Transverse colon (tissue), 4 donors: Measurements from ENCODE around the gene CNTFR. TPM values are rescaled to one million over a fixed set of nuclear protein-coding genes. Genes with fewer than 3 reads are reported as not detected.

Experiments used
- DNase-seq: peaks from one replicate; pipeline ENCODE4 v3.0.0-alpha.2; 2019
- H3K27ac ChIP-seq, 4 donors: fragments of 200-600 bp; sonication (generic); 2 replicates each; pipeline ENCODE4 v1.5.1; 2016 to 2018; ENCODE audit warnings: inconsistent platforms in 4 of 4
- H3K27me3 ChIP-seq: fragments of 200-600 bp; sonication (generic); 2 replicates; pipeline ENCODE4 v1.5.1; 2017; ENCODE audit warnings: inconsistent platforms
- H3K36me3 ChIP-seq, 4 donors: fragments of 200-600 bp; sonication (generic); 2 replicates each; pipeline ENCODE4 v1.5.1; 2017 to 2019; ENCODE audit warnings: inconsistent platforms in 4 of 4
- H3K4me1 ChIP-seq, 4 donors: fragments of 200-600 bp; sonication (generic); 2 replicates each; pipeline ENCODE4 v1.5.1; 2017 to 2020; ENCODE audit warnings: inconsistent platforms in 4 of 4
- H3K4me3 ChIP-seq, 4 donors: fragments of 200-600 bp; sonication (generic); 1 replicate in 1 of 4; 2 replicates in 3 of 4; pipeline versions ENCODE4 v1.5.1 to v1.6.1; 2017 to 2019; ENCODE audit warnings: inconsistent platforms in 4 of 4
- H3K9me3 ChIP-seq, 2 donors: fragments of 200-600 bp; sonication (generic); 2 replicates each; pipeline ENCODE4 v1.5.1; 2017 to 2019; ENCODE audit warnings: inconsistent platforms in 2 of 2
- EP300 ChIP-seq: sonication (generic); formaldehyde crosslinking; IDR thresholded peaks from one replicate; pipeline ENCODE4 v1.6.1; 2017; ENCODE audit warnings: antibody characterized with exemption, low read depth
- POLR2A ChIP-seq: fragments of 450-650 bp; IDR thresholded peaks from one replicate; pipeline ENCODE4 v1.6.1; 2016; ENCODE audit warnings: antibody characterized with exemption, mild to moderate bottlenecking, moderate library complexity
- POLR2AphosphoS5 ChIP-seq, 3 donors: sonication (generic); formaldehyde crosslinking; IDR thresholded peaks; one replicate each; pipeline ENCODE4 v1.6.1; 2016; ENCODE audit warnings: antibody characterized with exemption in 3 of 3
- WGBS, 2 donors: methylation state at CpG; one replicate each; pipeline ENCODE4 v1.1.5; 2018; ENCODE audit warnings: low coverage in 1 of 2; 5-methylcytosine and 5-hydroxymethylcytosine counted together
- in situ Hi-C, 4 donors: fragments of 200-750 bp; cut with MboI; loops; one replicate each; pipeline versions ENCODE4 v1.15.0 to v1.15.1; 2017; ENCODE audit warnings: low sequenced_read_pairs in 3 of 4, low pct_ligation_motif_present in 1 of 4, low pct_unique_long_range_greater_than_20kb in 1 of 4
- intact Hi-C: fragments of 100-400 bp; cut with DNase I; formaldehyde crosslinking; loops from one replicate; pipeline ENCODE4 v1.15.1; 2023; ENCODE audit warnings: low total_unique reads
- total RNA-seq, 4 donors: library from RNA; depleted of rRNA; stranded (reverse); fragments of >200 nt; gene quantifications; one replicate each; pipeline ENCODE4 v1.1.0, GENCODE V29; 2016
- TF ChIP-seq, protein P1 (sequence below), 5 experiments: fragments of 200-600 bp in 3 of 5; fragments of 450-650 bp in 2 of 5; sonication (generic) in 3 of 5; IDR thresholded peaks; 1 replicate in 2 of 5; 2 replicates in 3 of 5; pipeline ENCODE4 v1.5.1; 2016 to 2017; ENCODE audit warnings: antibody characterized with exemption in 5 of 5, inconsistent platforms in 3 of 5, mild to moderate bottlenecking in 2 of 5, moderate library complexity in 1 of 5

Gene CNTFR
- total RNA-seq, 4 donors from 2014 or later = 5.2 to 59.1 (median 6.8) TPM

DNA sequence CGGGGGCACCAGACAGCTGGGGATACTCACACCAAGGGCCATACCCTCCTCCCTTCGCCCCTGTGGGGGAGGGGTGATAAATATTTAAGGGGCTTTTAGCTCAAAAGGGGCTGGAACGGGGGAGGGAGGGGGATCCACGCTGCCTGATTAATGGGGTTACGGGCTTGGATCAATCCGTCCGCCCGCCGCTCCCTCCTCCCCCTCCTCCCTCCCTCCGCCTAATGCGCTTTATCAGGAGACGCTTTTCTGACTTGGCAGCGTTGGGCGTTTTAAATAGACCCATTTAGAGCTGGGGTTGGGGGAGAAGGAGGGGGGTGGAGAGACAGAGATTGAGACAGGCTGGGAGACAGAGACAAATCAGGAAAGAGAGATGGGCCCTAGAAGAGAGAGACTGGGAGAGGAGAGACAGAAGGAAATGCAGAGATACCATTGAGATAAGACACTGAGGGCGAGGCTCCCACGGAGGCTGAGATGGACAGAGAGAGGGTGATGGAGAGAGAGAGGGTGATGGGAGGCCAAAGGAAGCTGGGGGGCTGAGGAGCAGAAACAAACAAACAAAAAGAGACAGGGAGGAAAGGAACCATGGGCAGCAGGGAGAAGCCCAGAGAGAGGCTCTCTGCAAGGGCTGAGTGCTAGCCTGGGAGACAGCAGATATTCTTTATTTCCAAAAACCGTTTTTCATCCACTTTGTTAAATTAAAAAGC lies 10.3 kb downstream of the CNTFR start:
- WGBS, 2 donors = 20 to 21% methylated on average over 9 to 17 of the region's 17 CpGs
- H3K9me3 ChIP-seq = no peaks in the 10 kb centered on the region
- in situ Hi-C loops = no loop called here
- peaks cover 58% of the 10 kb centered on the region for H3K27me3 ChIP-seq
- H3K27ac ChIP-seq = no peak overlapping the region
- no peak overlapping the region for H3K4me3 ChIP-seq
- TF ChIP-seq EP300 = no peak
- TF ChIP-seq POLR2A = no peak
- no peak for TF ChIP-seq POLR2AphosphoS5 (IDR thresholded peaks at IDR 0.05)
- TF ChIP-seq, protein P1, sequence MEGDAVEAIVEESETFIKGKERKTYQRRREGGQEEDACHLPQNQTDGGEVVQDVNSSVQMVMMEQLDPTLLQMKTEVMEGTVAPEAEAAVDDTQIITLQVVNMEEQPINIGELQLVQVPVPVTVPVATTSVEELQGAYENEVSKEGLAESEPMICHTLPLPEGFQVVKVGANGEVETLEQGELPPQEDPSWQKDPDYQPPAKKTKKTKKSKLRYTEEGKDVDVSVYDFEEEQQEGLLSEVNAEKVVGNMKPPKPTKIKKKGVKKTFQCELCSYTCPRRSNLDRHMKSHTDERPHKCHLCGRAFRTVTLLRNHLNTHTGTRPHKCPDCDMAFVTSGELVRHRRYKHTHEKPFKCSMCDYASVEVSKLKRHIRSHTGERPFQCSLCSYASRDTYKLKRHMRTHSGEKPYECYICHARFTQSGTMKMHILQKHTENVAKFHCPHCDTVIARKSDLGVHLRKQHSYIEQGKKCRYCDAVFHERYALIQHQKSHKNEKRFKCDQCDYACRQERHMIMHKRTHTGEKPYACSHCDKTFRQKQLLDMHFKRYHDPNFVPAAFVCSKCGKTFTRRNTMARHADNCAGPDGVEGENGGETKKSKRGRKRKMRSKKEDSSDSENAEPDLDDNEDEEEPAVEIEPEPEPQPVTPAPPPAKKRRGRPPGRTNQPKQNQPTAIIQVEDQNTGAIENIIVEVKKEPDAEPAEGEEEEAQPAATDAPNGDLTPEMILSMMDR (IDR thresholded peaks at IDR 0.05) = no peak
- H3K36me3 ChIP-seq = no peaks in the 10 kb centered on the region
- intact Hi-C loops = no loop called here
- peaks cover 0 to 35% (median 9%) of the 10 kb centered on the region in 4 donors for H3K4me1 ChIP-seq
- DNase-seq = peak; percentile 12

DNA sequence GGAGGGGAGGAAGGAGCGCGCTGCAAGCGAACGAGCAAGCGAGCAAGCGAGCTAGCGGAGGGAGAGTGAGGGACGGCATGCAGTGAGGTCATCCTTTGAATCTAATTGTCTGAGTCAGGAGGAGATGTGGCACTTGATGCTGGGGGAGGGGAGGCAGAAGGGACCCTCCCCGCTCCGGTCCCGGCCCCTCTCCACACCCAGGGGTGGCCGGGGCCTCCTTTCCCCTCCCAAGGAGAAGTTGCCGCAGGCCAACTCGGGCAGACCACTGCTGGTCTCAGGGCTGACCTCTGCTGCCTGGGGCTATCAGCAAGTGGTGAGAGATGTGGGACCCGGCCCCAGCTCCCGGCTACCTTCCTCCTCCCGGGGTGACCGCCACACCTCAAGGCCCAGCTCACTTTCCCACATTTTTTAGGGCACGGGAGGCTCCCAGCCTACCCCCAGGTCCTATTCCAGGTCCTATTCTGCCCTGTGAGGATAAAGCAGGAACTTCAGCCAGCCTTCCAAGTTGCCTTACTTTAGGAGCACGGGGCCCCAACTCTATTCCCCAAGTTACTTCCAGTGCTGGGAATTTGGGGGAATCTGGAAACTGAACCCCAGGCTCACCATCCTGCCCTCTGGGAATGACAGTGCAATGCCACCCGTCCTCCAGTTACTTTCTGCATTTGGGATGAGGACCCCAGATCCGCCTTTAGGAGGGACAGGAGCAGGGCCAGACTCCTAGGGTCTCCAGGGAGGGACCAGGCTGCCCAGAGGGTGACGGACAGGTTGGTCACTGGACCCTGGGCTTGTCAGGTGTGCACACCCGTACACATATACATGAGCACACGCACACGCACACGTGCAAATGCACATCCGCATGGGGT lies 11.1 kb downstream of the CNTFR start:
- WGBS, 2 donors = 17% methylated on average over 20 of the region's 28 CpGs; no CpG with 5 or more reads in 1 of the 2 donors
- Histone ChIP-seq H3K9me3 (no peaks in the 10 kb centered on the region), H3K36me3 (no peaks in the 10 kb centered on the region), H3K4me3 (peak overlapping the region in 3 of 4 donors; percentile 4 to 39 (median 24)), H3K4me1 (peaks cover 0 to 35% (median 9%) of the 10 kb centered on the region in 4 donors), H3K27ac (no peak overlapping the region), H3K27me3 (peaks cover 50% of the 10 kb centered on the region)
- in situ Hi-C loops (no loop called here), intact Hi-C loops (no loop called here)
- TF ChIP-seq POLR2AphosphoS5 (IDR thresholded peaks at IDR 0.05) = no peak
- TF ChIP-seq, protein P1 (IDR thresholded peaks at IDR 0.05) = no peak
- no peak for TF ChIP-seq POLR2A
- no peak for TF ChIP-seq EP300
- no peak for DNase-seq

DNA sequence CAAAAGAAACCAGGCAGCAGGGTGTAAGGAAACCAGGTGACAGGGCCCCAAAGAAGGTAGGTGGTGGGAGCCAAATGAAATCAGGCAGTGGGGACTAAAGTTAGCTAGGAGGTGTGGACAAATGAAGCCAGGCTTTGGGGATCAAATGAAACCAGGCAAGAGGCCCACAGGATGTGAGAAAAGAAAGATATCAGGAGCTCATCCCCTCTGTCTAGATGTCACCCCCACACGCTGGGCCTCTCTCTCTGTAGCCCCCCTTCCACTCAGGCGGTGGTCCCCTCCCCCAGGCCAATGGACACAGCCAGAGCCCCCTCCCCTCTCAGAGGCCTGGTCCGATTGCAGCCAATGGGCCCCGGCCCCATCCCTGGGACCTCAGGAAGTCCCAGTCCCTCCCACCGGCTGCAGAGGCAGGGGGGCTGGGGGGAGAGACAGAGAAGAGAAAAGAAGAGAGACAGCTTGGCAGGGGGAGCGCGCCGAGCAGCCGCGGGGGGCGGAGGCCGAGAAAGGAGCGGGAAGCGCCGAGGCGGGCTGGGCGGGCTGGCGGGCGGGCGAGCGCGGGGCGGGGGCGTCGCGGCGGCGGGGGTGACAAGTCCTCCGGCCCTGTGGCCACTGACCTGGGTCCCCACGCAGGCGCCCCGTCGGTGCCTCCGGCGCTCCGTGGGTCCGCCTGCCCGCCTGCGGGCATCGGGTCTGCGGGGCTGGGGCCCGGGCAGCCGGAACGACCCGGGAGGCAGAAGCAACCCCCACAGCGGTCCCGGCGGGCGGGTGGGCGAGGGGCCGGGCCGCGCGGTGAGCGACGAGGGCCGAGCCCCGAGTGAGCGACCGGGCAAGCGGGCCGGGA lies 11.9 kb downstream of the CNTFR start:
- Histone ChIP-seq H3K27ac (no peak overlapping the region), H3K36me3 (no peaks in the 10 kb centered on the region), H3K4me3 (peak overlapping the region in 3 of 4 donors; percentile 4 to 39 (median 24)), H3K4me1 (peaks cover 0 to 35% (median 9%) of the 10 kb centered on the region in 4 donors), H3K9me3 (no peaks in the 10 kb centered on the region), H3K27me3 (peaks cover 43% of the 10 kb centered on the region)
- 12% methylated on average over 5 of the region's 62 CpGs; no CpG with 5 or more reads in 1 of the 2 donors for WGBS, 2 donors
- no peak for DNase-seq
- TF ChIP-seq POLR2AphosphoS5 (IDR thresholded peaks at IDR 0.05) (no peak), EP300 (no peak), POLR2A (no peak)
- TF ChIP-seq, protein P1 (IDR thresholded peaks at IDR 0.05) = no peak
- intact Hi-C loops (no loop called here), in situ Hi-C loops (no loop called here)
